ENCODE results near the gene IFNA8.
A peak's percentile ranks its signal among the peaks of the same experiment; 100 is the strongest.

IFNA8 gene

DNA sequence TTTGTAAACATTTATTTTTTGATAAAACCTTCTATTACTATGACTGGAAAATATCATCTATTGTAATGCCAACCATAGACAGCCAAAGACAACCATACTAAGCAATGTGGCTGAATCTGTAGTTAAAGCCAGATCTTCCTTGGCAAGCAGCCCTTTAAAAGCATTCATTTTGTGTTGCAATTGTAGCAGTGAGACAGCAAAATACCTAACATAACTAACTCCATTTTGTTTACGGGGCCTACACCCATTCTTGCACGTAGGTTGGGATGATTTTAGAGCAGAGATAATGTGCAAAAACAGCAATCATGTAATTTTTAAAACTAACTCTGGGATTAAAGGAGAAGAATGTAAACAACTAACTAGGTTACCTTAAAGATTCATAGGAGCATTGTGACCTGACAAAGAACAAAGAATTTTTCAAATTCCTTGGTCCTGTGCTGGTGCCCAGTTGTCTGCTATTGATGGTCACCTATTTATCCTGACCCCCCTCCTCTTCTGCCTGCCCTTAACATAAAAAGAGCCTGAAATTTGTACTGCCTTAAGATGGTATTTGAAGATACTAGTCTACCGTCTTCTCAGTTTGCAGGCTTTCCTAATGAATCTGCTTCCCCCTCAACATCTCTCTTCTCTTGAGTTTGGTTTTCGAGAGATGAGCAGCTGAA, 41.9 kb downstream of the IFNA8 start:
- DNase-seq (ENCODE audit: low read depth) = no peak
- TF ChIP-seq CTCF (IDR thresholded peaks at IDR 0.05; ENCODE audit: control insufficient read depth, extremely low read depth, insufficient read depth) = no peak
- H3K4me3 ChIP-seq (ENCODE audit: low read depth, low read length) = no peak overlapping the region

DNA sequence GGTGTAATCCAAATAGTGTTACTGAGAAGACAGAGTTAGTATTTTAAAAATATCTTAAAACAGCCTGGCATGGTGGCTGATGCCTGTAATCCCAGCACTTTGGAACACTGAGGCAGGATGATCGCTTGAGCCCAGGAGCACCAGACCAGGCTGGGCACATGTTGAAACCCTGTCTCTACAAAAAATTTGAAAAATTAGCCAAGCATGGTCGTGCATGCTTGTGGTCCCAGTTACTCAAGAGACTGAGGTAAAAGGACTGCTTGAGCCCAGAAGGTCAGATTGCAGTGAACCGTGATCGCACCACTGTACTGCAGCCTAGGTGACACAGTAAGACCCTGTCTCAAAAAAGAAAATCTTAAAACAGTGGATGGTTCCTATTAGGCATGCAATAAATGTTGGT, 43.8 kb downstream of the IFNA8 start:
- TF ChIP-seq CTCF (IDR thresholded peaks at IDR 0.05; ENCODE audit: control insufficient read depth, extremely low read depth, insufficient read depth) = no peak
- no peak overlapping the region for H3K4me3 ChIP-seq (ENCODE audit: low read depth, low read length)
- no peak for DNase-seq (ENCODE audit: low read depth)

GRCh38 chr9:21454149-21454548, 45.2 kb downstream of the IFNA8 start:
- no peak overlapping the region for H3K4me3 ChIP-seq (ENCODE audit: low read depth, low read length)
- TF ChIP-seq CTCF (IDR thresholded peaks at IDR 0.05; ENCODE audit: control insufficient read depth, extremely low read depth, insufficient read depth) = no peak
- no peak for DNase-seq (ENCODE audit: low read depth)

- TF ChIP-seq CTCF (IDR thresholded peaks at IDR 0.05; ENCODE audit: control insufficient read depth, extremely low read depth, insufficient read depth) = peak; percentile 91
- H3K4me3 ChIP-seq (ENCODE audit: low read depth, low read length) = no peak overlapping the region
- peak; percentile 10 for DNase-seq (ENCODE audit: low read depth)
Measured at GRCh38 chr9:21455320-21455719, 46.4 kb downstream of the IFNA8 start.

All from LNCaP clone FGC (cell line).